Limb (tissue), 2 donors: ENCODE measurements around the gene ASAP2.

Experiments used
- DNase-seq, 2 donors: peaks; one replicate each; pipeline ENCODE4 v3.0.0-alpha.2; 2016; ENCODE audit errors: extremely low spot score in 2 of 2

Gene ASAP2

DNA sequence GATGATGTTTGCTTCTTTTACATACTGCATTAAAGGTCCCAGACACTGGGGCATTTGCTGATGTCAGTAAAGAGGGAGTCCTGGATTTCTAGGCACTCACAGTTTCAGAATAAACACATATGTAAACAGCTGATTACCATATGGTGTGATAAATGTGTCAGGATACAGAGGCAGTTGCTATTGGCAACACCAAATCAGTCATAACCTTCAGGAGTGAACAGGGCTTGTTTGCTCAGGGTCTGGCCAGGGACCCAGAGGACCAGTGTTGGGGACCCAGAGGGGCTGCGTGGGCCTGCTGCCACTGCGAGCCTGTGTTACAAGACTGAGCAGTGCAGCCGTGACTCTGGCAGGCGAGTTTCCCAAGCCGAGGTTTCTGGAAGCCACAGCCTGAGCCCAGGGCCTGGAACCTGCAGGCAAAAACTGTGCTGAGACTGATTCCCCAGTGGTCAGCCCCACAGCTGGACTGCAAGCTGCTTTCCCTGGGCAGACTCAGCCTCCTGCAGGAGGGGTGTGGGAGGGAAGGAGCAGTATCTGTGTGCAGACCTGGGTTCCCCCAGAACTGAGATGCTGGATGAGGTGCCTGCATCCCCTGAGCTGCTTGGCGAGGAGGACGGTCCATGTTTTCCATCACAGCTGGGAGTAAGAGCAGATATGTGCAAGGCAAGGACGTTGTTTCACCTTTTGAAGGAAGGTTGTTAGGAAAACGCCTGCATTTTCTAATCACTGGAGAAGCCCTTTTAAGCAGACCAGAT is 23.6 kb downstream of the ASAP2 start:
- no peak for DNase-seq

DNA sequence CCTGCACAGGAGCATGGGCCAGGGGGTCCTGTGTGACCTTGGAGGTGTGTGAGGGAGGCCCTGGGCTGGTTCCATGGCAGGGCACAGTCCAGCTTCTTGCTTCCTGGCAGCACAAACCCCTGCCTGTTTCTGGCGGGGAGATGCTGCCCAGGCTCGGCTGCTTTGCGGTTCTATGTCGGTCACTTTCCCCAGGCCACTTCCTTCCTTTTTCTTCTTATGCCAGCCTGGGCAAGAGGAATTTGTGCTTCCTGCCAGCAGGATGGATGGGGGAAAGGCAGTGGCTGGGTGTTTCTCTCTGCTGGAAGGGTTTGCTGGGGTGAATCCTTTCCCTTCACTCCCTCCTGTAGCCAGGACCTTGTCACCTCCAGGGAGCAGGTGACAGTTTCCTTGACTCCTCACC is 24.3 kb downstream of the ASAP2 start:
- no peak for DNase-seq

DNA sequence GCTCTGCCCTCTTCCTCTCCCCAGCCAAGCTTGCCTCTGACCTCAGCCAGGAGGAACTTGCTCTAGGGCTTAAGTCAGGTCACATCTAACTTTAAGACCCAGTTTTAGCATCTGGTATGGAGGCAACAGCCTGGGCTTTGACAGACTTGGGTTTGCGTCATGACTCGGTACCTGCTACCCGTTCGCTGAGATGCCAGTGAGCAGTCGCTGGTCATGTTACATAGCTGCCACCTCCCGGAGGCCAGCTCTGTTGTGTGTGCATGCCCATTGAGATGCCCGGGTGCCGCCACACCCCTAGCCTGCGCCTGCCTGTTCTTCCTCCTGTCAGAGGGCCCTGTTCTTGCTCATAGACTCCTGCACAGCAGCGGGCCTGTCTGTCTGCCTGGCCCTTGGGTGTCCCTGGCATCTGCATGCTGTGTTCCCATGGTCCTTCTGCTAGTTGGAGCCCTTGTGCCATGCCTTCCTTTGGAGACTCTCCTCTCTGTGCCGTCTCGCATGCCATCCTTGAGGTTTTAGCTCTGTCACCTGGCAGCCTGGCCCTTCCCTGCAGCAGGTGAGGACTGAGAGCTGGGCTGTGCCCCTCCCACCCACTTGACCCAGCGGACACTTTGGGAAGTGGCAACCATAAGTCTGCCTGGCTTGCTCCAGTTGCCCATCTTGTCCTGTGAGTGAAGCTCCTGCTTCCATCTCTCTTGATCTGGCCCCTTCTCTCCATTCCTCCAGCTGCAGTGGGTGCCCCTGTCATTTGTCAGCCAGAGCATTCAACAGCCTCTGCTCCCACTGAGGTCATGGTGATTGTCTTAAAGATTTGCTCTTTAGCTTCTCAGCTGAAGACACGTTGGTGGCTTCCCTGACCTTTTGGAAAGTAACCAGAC is 24.9 kb downstream of the ASAP2 start:
- no peak for DNase-seq

DNA sequence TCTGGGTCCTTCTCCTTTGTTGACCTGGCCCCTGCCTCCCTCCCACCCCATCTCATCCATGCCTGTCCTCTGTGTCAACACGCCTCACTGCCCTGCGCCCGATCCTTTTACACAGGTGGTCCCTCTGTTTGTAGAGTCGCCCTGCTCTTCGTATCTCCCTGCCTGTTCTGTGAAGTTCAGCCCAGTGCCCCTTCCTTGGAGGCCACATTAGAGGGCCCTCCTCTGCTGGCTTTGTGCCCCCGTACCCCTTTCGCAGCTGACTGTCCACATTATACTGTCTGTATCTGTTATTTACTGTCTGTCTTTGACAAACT is 25.5 kb downstream of the ASAP2 start:
- no peak for DNase-seq

DNA sequence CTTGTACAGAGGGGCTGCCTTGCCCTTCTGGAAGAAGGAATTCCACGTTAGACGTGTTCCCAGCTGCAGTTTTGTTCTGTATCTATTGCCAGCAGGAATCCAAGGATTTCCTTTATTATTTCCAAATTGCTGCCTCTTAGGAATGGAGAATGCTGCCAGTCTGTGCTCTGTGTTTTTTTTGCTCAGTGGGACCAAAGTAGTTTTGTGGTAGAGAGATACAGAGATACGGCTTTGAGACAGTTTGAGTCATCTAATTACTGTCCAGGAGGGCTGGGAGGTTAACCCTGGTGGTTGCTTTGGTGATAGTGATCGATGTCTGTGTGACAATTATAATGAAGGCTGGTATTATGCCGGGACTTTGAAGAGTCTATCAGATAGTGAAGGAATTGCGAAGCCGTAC is 26.3 kb downstream of the ASAP2 start:
- no peak for DNase-seq

DNA sequence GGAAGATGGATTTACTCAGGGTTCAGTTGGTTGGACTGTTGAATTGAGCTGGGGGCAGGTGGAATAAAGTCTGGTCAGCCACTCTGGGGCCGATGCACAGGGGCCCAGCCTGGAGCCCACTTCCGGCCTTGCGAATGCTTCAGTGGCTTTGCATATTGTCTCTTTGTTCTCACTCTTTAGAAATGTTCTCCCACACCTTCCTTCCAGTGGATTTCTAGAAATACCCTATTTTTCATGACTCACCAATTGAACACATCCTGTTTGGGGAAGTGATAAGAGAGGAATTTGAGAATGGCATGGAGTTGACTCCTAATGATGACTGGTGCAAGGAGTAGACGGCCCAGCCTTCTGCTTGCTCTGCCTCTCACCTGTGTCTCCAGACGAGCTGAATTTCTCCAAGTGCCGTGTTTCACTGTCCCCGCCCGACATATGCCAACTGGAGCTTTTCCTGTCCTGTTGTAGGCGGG is 28.1 kb downstream of the ASAP2 start:
- no peak for DNase-seq

DNA sequence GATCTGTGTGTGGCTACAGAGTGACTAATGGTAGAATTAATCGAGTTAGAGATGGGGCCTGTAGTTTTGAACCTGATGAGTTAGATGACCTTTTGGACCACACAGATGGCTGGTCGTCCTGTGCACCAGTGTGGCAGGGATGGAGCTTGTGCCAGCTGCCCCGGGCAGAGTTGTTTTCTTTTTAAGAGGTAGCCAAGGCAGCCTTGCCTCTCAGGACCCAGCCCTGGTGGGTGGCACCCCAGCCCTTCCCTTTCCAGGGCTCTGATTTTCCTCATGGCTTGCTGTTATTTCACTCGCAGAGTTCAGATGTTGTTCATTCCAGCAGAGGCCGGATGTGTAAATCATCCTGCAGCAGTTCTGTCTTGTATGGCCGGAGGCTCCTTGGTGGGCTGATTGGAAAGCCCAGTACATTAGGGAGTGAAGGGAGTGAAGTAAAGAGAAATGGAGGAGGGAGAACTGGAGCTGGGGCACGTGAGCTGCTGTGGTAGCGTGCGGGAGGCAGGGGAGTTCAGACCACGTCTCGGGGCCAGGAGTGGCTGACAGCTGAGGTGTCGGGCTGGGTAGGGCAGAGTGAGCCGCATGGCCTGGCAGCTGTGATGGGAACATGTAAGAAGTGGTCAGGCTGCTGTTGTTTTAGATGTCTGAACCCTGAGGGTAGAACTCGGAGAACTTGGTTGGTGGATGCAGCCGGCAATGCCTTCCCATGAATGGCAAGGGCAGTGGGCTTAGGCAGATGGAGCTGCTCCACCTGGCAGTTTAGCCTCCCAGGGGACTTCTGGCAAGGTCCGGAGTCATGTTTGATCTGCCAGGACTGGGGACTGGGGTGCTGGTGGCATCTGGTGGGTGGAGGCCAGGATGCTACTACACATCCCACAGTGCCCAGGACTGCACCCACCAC is 28.8 kb downstream of the ASAP2 start:
- no peak for DNase-seq

DNA sequence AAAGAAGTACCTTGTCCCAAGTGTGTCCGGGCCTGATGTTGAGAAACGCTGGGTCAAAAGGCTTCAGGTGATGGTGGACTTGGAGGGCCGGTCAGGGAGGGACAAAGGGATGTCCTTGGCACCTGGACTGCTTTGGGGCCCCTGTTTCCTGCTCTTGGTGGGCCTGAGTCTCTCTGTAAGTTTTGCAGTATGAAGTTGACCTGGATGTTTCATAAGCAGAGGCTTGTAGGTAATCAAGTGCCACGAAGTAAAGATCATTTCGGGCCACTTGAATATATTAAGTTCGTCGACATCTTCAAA is 29.4 kb downstream of the ASAP2 start:
- no peak for DNase-seq

DNA sequence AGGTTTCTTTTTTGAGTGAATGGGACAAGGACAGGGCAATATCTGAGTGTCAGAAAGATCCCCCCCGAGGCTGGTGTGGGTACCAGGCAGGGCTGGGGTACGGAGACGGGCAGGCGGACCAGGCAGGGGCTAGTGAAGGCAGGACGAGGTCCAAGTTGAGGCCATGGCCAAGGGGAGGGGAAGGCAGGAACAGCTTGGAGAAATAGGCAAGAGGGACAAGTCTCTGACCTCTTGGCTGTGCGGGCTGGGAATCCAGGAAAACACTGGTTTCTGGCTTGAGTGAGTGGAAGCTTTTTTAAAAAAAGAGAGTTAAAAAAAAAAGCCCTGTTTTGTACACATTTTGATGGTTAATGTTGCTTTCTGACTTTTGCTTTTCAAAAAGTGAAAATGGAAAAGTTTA is 30.3 kb downstream of the ASAP2 start:
- DNase-seq: no peak

DNA sequence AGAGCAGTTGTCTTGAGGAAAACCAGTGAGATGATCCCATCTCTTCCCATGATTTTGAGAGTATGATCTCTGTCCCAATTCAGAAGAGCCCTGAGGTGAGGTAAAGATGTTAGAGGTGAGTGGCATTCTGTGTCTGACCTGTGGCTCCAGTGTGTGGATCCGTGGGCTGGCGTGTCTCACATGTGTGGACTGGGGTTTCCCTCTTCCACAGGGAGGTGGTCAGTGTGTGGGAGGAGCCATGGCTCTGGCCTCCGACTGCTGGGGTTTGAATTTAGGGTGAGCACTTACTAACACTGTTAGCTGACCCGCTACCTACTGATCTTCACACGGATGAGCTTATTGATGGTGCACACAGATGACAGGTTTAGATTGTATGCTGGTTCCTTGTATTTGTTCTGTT is 31.2 kb downstream of the ASAP2 start:
- no peak for DNase-seq

DNA sequence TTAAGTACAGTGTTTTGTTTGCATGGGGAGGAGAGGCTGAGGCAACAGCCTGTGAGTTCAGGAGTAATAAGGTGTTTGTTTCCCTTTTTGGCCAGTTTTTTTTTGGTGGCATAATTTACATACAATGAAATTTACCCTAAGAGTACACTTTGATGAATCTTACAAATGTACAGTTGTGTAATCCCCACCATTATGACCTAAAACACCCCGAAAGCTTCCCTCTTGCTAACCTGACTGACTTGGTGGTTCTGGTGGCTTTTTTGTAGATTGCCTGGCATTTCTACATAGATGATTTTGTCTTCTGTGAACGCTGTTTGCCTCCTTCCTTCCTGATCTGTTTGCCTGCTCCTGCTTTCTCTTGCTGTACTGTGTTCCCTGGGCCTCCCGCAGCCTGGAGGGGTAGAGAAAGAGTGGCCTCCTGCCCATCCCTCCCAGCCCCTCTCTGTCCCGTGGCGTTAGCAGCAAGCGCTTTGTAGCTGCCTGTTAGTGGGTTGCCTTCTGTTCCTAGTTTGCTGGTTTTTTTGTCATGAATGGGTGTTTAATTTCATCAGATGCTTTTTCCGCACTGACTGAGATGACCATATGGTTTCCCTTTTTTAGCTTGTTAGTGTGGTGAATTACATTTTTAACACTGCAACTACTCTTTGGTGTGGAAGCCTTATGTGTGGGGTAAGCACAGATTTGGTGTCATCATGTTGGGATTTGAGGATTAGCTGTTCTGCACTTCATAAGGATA is 32.1 kb downstream of the ASAP2 start:
- no peak for DNase-seq

DNA sequence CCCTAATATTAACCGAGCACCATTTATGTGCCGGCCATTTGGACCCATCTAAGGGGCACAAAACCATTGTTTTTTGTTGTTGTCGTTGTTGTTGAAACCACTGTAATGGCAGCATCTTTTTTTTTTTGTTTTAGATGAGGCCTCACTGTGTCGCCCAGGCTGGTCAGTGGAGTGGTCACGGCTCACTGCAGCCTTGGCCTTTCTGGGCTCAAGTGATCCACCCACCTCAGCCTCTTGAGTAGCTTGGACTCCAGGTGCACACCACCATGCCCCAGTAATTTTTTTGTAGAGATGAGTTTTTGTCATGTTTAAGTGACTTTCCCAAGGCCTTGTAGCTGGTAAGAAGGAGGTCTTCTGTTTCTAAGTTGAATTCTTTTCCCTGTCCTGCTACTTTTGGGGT is 33.0 kb downstream of the ASAP2 start:
- no peak for DNase-seq

DNA sequence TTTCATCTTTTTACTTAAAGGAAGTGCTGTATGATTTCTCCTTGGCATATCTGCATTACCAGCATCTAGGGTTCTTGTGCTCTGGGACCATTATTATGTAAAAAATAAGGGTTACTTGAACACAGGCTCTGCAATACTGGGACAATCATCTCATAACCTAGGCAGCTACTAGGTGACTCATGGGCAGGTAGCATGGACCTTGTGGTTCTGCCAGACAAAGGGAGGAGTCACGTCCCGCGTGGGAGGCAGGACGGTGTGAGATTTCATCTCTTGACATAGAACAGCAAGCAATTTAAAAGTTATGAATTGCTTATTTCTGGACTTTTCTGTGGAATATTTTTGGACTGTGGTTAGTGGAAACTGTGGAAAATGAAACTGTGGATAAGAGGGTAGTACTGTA is 34.1 kb downstream of the ASAP2 start:
- DNase-seq: no peak

DNA sequence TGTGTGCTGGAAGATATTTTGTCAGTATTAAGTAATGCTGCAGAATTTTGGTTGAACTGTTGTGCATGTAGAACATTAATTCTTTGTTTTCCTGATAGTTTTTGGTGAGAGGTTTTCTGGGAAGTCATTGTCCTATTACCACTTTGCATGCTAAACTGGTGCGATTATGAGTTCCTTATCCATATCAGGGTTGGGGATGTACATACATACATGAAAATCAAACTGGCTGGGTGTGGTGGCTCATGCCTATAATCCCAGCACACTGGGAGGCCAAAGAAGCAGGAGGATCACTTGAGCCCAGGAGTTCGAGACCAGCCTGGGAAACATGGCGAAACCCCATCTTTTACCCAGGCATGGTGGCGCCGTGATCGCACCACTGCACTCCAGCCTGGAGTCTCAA is 34.6 kb downstream of the ASAP2 start:
- no peak for DNase-seq

DNA sequence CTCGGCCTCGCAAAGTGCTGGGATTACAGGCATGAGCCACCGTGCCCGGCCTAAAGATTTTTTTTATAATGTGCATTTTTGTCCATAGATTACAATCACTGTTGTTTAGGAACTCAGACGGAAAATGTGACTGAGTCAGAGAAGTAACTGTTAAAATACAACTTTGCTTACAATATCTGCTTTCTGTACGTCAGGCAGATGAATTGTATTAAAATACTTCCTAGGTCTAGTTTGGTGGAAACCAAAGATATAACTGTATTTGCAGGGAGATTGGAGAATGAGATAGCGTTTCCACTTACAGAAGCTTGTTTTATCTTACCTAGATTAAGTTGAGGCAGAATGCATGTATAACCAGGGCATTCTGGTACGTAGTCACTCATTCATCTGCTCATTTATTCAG is 36.7 kb downstream of the ASAP2 start:
- no peak for DNase-seq

DNA sequence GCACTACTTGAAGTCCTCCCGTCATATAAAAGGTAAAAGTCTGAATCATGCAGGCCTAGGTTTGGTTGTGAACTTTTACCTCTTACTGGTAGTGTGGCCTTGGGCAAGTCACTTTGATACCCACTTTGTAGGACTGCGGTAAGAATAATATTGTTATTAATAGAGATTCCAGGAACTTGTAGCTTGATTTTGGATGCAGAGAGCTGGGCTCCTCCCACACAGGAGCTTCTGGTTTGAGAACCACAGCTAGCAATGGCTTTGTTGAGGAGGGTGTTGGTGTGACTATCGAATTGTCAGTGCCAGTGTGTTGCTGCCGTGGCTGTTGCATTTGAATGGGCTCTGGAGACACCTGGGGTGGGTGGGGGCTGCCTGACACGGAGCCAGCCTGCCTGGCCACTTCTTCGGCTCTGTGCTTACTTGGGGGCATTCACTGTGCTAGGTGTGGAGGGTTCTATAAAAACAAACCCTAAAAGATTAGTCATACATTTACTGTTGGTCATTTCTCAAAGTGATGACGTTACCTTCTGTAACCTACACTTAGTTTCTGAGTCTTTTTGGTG is 38.5 kb downstream of the ASAP2 start:
- DNase-seq: no peak

DNA sequence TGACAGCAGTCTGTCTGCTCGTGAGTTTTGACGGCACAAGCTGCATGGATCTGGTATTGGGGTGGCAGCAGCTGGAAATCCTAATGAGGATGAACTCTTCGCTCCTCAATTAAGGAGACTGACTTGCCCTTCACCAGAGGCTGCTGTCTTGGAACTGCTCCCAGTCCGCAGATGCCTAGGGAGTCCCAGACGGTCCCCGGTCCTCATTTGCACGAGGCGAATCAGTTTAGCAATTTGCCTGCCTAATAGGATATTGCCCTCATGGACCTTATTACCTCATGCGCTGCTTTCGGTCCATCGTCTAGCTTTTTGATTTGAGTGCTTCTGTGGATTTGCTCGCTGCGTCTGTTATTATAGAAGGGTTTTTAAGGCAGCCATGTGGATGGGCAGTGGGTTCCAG is 40.6 kb downstream of the ASAP2 start:
- no peak for DNase-seq

DNA sequence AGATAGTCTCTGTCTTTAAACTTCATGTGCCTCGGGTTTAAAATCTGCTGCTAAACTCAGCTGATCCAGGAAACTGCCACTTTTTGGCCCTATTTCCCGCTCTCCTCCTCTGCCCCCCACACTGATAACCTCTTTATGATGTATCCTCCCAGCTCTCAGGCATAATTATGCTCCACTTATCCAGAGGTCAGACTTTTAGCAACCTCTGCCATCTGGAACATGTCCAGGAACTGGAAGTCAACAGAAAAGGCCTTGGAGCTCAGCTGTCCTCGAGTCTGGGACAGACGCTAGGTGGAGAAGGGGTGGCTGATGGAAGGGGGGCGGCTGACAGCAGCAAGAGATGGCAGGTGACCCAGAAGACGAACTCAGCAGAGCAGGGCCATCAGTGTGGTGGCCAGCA is 41.2 kb downstream of the ASAP2 start:
- DNase-seq: no peak

DNA sequence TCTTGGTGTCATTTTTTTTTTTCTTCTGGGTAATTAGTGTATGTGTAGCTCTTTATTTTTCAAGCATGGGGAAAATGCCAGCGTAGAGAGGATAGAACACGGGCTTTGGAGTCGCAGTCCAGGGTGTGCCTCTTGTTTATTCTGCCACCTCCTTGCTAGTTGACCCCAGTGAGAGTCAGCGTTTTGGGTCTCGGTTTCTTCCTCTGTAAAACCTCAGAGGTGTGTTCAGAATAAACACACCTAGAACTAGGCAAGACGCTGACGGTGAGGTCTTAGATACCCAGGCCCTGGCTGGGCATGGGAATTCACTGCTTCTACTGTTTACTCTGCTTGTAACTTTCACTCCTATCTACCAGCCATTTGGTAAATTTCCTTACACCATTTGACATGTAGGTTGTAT is 41.8 kb downstream of the ASAP2 start:
- no peak for DNase-seq

DNA sequence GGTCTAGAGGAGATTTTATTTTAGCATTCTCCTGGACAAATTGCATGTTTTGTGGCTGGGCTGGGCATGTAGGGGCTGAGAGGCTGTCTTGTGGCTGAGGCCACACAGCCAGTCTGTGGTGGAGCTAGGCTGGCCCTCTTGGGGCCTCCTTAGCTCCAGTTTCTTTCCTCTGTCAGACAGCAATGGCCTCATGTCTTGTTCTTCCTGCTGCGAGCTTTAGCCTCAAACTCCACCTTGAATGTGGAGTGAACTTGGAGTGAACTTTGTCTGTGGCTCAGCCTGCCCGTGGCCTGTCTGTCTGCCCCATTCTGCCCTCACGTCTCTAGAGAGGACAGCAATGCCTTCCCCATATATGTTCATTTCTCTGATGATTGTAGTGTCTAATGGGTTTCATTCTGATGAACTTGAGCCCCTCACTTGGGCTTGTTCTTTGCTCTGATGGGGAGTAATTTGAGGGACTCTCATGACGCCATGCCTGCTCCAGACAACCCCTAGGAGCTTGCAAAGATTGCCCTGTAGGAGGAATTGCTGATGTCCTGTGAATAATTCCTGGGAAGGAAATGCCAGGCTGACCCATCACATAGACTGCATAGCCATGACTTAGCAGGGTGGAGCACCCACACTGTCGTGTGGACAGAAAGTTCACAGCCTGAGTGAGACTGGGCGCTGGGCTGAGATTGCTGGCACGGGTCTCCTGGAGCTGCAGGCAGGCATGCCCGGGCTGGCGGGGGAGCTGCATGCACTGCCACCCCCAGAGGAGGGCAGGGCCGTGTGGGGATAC is 42.6 kb downstream of the ASAP2 start:
- no peak for DNase-seq
